Fibroblast of the aortic adventitia (primary cell): ENCODE data around the gene FOXK1. TPM values are rescaled to one million over a fixed set of nuclear protein-coding genes. Genes with fewer than 3 reads are reported as not detected.
"Not testable (repeated sequence)": the region's sequence is repeated elsewhere in the genome, so short reads cannot be mapped to it uniquely, and the experiment has no call there.

ENCODE experiments used
- DNase-seq: peaks from one replicate; pipeline ENCODE4 v3.0.0-alpha.2; 2010; ENCODE audit warnings: low read depth
- H3K4me3 ChIP-seq: 2 replicates; pipeline ENCODE4 v1.5.1; 2011; ENCODE audit warnings: low read depth, mild to moderate bottlenecking, control low read depth, low read length, moderate library complexity
- total RNA-seq: library from RNA; depleted of rRNA; stranded (reverse); fragments of >200 nt; gene quantifications from 2 replicates; pipeline ENCODE4 v1.2.3, GENCODE V29; 2012; ENCODE audit warnings: low replicate concordance
- TF ChIP-seq, protein P1 (sequence below): IDR thresholded peaks from 2 replicates; pipeline ENCODE4 v1.5.1; 2011; ENCODE audit warnings: mild to moderate bottlenecking, low read length, control low read depth, inconsistent platforms; ENCODE audit not compliant: insufficient read depth

Gene FOXK1
- total RNA-seq, 1 donor, result 27.8 TPM

DNA sequence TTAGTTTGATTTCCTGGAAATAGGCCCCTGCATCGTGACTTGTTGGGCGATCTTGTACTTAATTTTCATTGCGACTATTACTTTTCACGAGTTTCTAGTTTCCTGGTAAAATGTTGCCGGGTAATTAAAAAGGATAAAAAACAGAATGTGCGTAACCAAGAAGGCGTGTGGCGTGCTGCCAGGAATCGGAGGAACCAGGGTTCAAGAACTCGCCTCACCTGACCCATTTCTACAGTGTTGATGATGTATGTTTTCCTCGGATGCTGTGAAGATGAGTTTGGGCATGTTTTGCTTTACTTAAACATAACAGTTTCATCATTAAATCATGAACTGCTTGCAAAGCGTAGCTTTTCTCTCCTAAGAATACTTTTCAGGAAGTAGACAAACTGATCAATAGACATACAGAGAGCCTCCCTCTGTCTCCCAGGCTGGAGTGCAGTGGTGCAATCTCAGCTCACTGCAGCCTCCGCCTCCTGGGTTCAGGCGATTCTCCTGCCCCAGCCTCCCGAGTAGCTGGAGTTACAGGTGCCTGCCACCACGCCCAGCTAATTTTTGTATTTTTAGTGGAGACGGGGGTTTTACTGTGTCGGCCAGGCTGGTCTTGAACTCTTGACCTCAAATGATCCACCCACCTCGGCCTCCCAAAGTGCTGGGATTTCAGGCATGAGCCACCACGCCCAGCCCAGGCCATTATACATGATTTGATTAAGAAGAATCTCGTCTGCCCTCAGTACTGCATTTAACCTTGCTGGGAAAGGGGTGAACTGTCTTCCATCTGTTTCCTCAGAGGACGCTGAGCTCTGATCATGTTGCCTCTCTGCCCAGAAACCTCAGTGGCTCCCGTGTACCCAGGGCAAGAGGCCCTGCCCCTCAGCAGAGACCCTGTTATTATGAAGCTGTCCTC is 9.1 kb downstream of the FOXK1 start:
- TF ChIP-seq, protein P1, sequence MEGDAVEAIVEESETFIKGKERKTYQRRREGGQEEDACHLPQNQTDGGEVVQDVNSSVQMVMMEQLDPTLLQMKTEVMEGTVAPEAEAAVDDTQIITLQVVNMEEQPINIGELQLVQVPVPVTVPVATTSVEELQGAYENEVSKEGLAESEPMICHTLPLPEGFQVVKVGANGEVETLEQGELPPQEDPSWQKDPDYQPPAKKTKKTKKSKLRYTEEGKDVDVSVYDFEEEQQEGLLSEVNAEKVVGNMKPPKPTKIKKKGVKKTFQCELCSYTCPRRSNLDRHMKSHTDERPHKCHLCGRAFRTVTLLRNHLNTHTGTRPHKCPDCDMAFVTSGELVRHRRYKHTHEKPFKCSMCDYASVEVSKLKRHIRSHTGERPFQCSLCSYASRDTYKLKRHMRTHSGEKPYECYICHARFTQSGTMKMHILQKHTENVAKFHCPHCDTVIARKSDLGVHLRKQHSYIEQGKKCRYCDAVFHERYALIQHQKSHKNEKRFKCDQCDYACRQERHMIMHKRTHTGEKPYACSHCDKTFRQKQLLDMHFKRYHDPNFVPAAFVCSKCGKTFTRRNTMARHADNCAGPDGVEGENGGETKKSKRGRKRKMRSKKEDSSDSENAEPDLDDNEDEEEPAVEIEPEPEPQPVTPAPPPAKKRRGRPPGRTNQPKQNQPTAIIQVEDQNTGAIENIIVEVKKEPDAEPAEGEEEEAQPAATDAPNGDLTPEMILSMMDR, result no peak
- DNase-seq, result no peak
- H3K4me3 ChIP-seq, result no peak overlapping the region

DNA sequence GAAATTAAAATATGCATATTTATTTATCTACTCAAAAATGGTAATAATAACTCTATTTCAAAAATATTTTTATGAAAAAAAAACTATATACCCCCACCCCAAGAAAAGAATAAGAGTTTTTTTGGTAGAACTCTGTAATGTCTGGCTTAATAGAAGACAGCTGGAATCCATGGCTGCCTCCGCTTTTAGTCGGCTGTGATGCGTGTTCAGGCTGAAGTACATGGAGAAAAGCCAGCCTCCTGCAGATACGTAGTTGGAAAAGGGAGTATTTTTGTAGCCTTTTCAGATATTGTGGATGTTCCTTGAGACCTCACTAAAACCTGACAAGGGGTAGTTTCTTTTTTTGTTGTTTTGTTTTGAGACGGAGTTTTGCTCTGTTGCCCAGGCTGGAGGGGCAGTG is 10.0 kb downstream of the FOXK1 start:
- H3K4me3 ChIP-seq, result no peak overlapping the region
- TF ChIP-seq, protein P1, result no peak
- DNase-seq, result peak; percentile 82

DNA sequence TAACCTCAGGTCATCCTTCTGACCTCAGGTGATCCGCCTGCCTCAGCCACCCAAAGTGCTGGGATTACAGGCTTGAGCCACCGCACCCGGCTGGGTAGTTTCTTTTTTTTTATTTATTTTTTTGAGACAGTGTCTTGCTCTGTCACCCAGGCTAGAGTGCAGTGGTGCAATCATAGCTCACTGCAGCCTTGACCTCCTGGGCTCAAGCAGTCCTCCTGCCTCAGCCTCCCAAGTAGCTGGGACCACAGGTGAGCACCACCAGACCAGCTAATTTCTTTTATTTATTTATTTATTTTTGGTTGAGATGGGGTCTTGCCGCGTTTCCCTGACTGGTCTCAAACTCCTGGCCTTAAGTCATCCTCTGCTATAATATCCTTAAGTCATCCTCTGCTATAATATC is 10.5 kb downstream of the FOXK1 start:
- not testable (repeated sequence) for H3K4me3 ChIP-seq, DNase-seq

DNA sequence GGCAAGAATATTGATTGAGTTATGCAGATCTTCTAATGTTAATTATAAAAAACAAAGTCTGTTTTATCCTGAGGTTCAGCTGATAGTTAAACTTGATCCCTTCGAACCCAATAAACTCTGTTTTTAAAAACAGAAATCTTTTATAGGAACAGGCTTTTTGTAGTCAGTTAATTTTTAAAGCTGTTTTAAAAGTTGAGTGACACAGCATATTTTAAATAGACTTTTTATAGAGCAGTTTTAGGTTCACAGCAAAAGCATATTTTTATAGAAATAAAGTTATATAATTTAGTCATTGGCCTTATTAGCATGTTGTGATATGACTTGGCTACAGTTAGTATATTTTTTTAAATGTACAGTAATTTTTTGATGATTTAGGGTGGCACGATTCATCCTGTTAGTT is 11.1 kb downstream of the FOXK1 start:
- no peak overlapping the region for H3K4me3 ChIP-seq
- TF ChIP-seq, protein P1, result no peak
- DNase-seq, result no peak

DNA sequence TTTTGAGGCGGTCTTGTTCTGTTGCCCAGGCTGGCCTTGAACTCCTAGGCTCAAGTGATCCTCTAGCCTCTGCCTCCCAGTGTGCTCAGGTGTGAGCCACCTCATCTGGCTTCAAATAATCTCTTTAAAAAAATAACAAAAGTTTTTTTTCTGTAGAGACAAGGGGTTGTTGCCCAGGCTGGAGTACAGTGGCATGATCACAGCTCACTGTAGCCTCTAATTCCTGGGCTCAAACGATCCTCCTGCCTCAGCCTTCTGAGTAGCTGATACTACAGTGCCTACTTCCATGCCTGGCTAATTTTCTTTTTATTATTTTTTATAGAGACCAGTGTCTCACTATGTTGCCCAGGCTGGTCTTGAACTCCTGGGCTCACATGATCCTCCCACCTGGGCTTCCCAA is 11.7 kb downstream of the FOXK1 start:
- TF ChIP-seq, protein P1, result no peak
- H3K4me3 ChIP-seq, result no peak overlapping the region
- DNase-seq, result no peak

DNA sequence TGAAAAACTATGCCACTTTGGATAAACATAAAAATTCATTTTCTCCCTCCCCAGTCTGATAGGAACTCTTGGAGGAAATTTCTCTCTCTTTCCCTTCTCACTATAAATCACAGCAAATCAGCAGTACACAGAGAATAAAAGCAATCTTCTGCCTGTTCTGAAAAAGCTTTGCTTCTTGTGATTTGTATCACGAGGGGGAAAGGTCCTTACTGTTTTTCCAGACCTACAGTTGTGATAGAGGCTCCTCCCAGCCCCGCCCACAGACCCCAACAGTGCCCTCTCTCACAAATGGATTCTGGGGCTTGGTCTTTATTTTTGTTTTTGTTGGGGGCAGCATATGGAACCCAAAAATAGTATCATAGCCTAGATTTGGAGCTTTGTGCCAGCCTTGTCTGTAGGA is 12.2 kb downstream of the FOXK1 start:
- DNase-seq, result no peak
- TF ChIP-seq, protein P1, result no peak
- peak overlapping the region; percentile 25 for H3K4me3 ChIP-seq

DNA sequence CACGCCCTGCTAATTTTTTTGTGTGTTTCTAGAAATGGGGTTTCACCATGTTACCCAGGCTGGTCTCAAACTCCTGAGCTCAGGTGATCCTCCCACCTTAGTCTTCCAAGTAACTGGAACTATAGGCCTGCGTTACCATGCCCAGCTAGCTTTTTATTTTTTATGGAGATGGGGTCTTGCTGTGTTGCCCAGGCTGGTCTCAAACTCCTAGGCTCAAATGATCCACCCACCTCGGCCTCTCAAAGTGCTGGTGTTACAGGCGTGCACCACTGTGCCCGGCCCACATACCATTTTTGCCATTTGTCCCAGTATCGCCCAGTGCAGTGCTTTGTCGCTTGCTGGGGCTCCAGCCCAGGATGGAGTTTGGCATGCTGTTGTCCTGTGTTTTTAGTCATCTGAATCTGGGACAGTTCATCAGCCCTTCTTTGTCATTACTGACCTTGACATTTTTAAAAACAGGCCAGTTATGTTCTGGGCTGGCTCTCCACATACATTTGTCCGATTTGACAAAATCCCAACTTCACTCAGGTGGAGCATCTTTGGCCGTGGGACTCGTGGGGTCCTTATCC is 16.7 kb downstream of the FOXK1 start:
- TF ChIP-seq, protein P1, result no peak
- H3K4me3 ChIP-seq, result no peak overlapping the region
- no peak for DNase-seq
